Midbrain (tissue), 1 donor: ENCODE data around the gene LASP1.
"Not testable (repeated sequence)": the region's sequence is repeated elsewhere in the genome, so short reads cannot be mapped to it uniquely, and the experiment has no call there.

Experiments
- DNase-seq: peaks from one replicate; lab custom pipeline; 2025; lab: John Stamatoyannopoulos, UW

The LASP1 gene

GRCh38 chr17:38907930-38908675 is 38.2 kb downstream of the LASP1 start:
- DNase-seq = no peak

GRCh38 chr17:38908676-38909181 is 38.9 kb downstream of the LASP1 start:
- no peak for DNase-seq

GRCh38 chr17:38910325-38910724 is 40.5 kb downstream of the LASP1 start:
- no peak for DNase-seq

- DNase-seq = no peak
Observed at GRCh38 chr17:38911081-38911730, 41.3 kb downstream of the LASP1 start.

GRCh38 chr17:38911731-38912081 is 41.8 kb downstream of the LASP1 start:
- not testable (repeated sequence) for DNase-seq

- DNase-seq = no peak
Observed at GRCh38 chr17:38912221-38912813, 42.5 kb downstream of the LASP1 start.

GRCh38 chr17:38914741-38915638 is 45.1 kb downstream of the LASP1 start:
- DNase-seq = no peak

- DNase-seq = no peak
Observed at GRCh38 chr17:38915639-38915995, 45.8 kb downstream of the LASP1 start.

GRCh38 chr17:38916771-38917170 is 46.9 kb downstream of the LASP1 start:
- no peak for DNase-seq

GRCh38 chr17:38917259-38917658 is 47.4 kb downstream of the LASP1 start:
- DNase-seq = no peak

- no peak for DNase-seq
Observed at GRCh38 chr17:38918129-38918913, 48.5 kb downstream of the LASP1 start.

GRCh38 chr17:38918916-38919315 is 49.1 kb downstream of the LASP1 start:
- DNase-seq = no peak

GRCh38 chr17:38919316-38920078 is 49.6 kb downstream of the LASP1 start:
- DNase-seq = no peak

- no peak for DNase-seq
Observed at GRCh38 chr17:38920374-38921291, 50.8 kb downstream of the LASP1 start.

- no peak for DNase-seq
Observed at GRCh38 chr17:38921756-38922411, 52.0 kb downstream of the LASP1 start.

GRCh38 chr17:38922538-38923297 is 52.9 kb downstream of the LASP1 start:
- DNase-seq = peak; percentile 25

GRCh38 chr17:38925263-38925995 is 55.6 kb downstream of the LASP1 start, which contains the start of gene LASP1NB:
TSS of gene LASP1NB (plus strand) at chr17:38925614.
- peak; percentile 83 for DNase-seq
